Thymus (tissue), 11 donors: Measurements from ENCODE around the gene ANGPTL4. TPM values are rescaled to one million over a fixed set of nuclear protein-coding genes. Genes with fewer than 3 reads are reported as not detected.

Experiments used
- DNase-seq, 9 donors: peaks; one replicate each; pipeline ENCODE4 v3.0.0-alpha.2; 2013; ENCODE audit warnings: low spot score in 9 of 9, low read depth in 6 of 9, missing footprints in 1 of 9
- H3K27ac ChIP-seq, 2 donors: one replicate each; pipeline ENCODE4 v1.5.1; 2013; ENCODE audit warnings: control low read depth in 1 of 2, low read depth in 1 of 2, low read length in 1 of 2, mild to moderate bottlenecking in 1 of 2, moderate library complexity in 1 of 2
- H3K27me3 ChIP-seq, 2 donors: one replicate each; pipeline ENCODE4 v1.5.1; 2013; ENCODE audit warnings: low read length in 1 of 2; ENCODE audit not compliant: control insufficient read depth in 2 of 2, insufficient read depth in 1 of 2
- H3K36me3 ChIP-seq, 2 donors: one replicate each; pipeline ENCODE4 v1.5.1; 2013; ENCODE audit warnings: low read length in 1 of 2, mild to moderate bottlenecking in 1 of 2, moderate library complexity in 1 of 2; ENCODE audit not compliant: control insufficient read depth in 2 of 2, insufficient read depth in 2 of 2
- H3K4me1 ChIP-seq, 2 donors: one replicate each; pipeline ENCODE4 v1.5.1; 2013; ENCODE audit warnings: low read length in 2 of 2; ENCODE audit not compliant: control insufficient read depth in 2 of 2, insufficient read depth in 2 of 2
- H3K4me3 ChIP-seq, 2 donors: one replicate each; pipeline ENCODE4 v1.5.1; 2013; ENCODE audit warnings: low read length in 2 of 2, control low read depth in 1 of 2, mild to moderate bottlenecking in 1 of 2
- H3K9me3 ChIP-seq, 2 donors: one replicate each; pipeline ENCODE4 v1.5.1; 2013; ENCODE audit warnings: low read length in 1 of 2, mild to moderate bottlenecking in 1 of 2; ENCODE audit not compliant: control insufficient read depth in 2 of 2, insufficient read depth in 1 of 2
- WGBS: extraction: QIAGEN DNeasy Blood & Tissue Kit; methylation state at CpG from one replicate; pipeline ENCODE4 v1.1.7; 2013; 5-methylcytosine and 5-hydroxymethylcytosine counted together
- polyA plus RNA-seq: library from polyadenylated mRNA; stranded (reverse); fragments of 200-250 nt; gene quantifications from one replicate; pipeline ENCODE4 v1.2.3, GENCODE V29; 2013
- total RNA-seq: library from RNA; stranded (reverse); fragments of 120-200 nt; gene quantifications from one replicate; pipeline ENCODE4 v1.2.4, GENCODE V29; 2013
- donor health status: healthy.

Gene ANGPTL4
- total and polyA plus RNA-seq, 2 donors = 0.42 to 14.4 TPM

DNA sequence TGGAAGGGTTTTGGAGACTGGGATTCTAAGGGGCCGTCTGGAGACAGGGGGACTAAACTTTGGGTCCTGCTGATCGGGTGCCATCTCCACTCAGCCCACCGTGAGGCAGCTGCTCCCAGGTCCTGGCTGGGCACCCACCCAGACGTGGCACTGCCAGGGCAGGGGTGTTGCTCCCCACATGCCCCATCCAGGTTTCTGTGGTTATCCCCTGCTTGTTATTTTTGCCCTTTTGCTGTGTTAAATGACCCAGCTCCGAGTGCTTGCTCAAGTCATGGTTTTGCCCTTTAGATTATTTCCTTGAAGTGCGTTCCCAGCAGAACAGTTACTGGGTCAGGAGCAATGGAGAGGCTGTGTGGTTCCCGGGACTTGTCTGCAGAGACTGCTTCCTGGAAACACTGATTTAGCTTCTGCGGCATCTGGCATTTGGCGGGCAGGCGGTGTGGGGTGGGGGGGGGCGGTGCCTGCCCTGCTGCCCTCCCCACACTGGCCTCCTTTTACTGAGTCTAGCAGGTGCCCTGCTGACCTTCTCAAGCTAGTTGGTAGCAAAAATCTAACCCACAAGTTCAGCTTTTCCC lies 28.1 kb downstream of the ANGPTL4 start:
- WGBS = 78% methylated on average over 11 of the region's 11 CpGs
- no peak overlapping the region for H3K4me3 ChIP-seq
- no peaks in the 10 kb centered on the region for H3K27me3 ChIP-seq
- peaks cover 0 to 8% of the 10 kb centered on the region in 2 donors for H3K36me3 ChIP-seq
- H3K9me3 ChIP-seq = no peaks in the 10 kb centered on the region
- peaks cover 6 to 26% of the 10 kb centered on the region in 2 donors for H3K4me1 ChIP-seq
- DNase-seq = no peak
- no peak overlapping the region for H3K27ac ChIP-seq

GRCh38 chr19:8393192-8393870 lies 29.4 kb downstream of the ANGPTL4 start:
- Histone ChIP-seq H3K4me1 (peaks cover 6 to 28% of the 10 kb centered on the region in 2 donors), H3K27me3 (no peaks in the 10 kb centered on the region), H3K27ac (no peak overlapping the region), H3K9me3 (no peaks in the 10 kb centered on the region), H3K4me3 (no peak overlapping the region), H3K36me3 (peaks cover 0 to 16% of the 10 kb centered on the region in 2 donors)
- no peak for DNase-seq
- WGBS = 99% methylated on average over 8 of the region's 8 CpGs

GRCh38 chr19:8393871-8394250 lies 29.9 kb downstream of the ANGPTL4 start:
- H3K9me3 ChIP-seq = no peaks in the 10 kb centered on the region
- H3K4me1 ChIP-seq = peaks cover 6 to 28% of the 10 kb centered on the region in 2 donors
- H3K27me3 ChIP-seq = no peaks in the 10 kb centered on the region
- H3K4me3 ChIP-seq = no peak overlapping the region
- H3K27ac ChIP-seq = no peak overlapping the region
- DNase-seq = no peak
- WGBS = 97% methylated on average over 8 of the region's 8 CpGs
- peaks cover 0 to 20% of the 10 kb centered on the region in 2 donors for H3K36me3 ChIP-seq

- Histone ChIP-seq H3K27ac (no peak overlapping the region), H3K9me3 (no peaks in the 10 kb centered on the region), H3K4me1 (peaks cover 6 to 24% of the 10 kb centered on the region in 2 donors), H3K36me3 (peaks cover 13 to 32% of the 10 kb centered on the region in 2 donors), H3K4me3 (no peak overlapping the region), H3K27me3 (no peaks in the 10 kb centered on the region)
- DNase-seq = no peak
- 94% methylated on average over 14 of the region's 14 CpGs for WGBS
Measured at GRCh38 chr19:8395621-8396082, 31.7 kb downstream of the ANGPTL4 start.

- Histone ChIP-seq H3K36me3 (peaks cover 13 to 32% of the 10 kb centered on the region in 2 donors), H3K27me3 (no peaks in the 10 kb centered on the region), H3K9me3 (no peaks in the 10 kb centered on the region), H3K4me3 (no peak overlapping the region), H3K4me1 (peaks cover 6 to 19% of the 10 kb centered on the region in 2 donors), H3K27ac (no peak overlapping the region)
- DNase-seq = no peak
- 96% methylated on average over 7 of the region's 7 CpGs for WGBS
Measured at GRCh38 chr19:8396185-8396562, 32.2 kb downstream of the ANGPTL4 start.

DNA sequence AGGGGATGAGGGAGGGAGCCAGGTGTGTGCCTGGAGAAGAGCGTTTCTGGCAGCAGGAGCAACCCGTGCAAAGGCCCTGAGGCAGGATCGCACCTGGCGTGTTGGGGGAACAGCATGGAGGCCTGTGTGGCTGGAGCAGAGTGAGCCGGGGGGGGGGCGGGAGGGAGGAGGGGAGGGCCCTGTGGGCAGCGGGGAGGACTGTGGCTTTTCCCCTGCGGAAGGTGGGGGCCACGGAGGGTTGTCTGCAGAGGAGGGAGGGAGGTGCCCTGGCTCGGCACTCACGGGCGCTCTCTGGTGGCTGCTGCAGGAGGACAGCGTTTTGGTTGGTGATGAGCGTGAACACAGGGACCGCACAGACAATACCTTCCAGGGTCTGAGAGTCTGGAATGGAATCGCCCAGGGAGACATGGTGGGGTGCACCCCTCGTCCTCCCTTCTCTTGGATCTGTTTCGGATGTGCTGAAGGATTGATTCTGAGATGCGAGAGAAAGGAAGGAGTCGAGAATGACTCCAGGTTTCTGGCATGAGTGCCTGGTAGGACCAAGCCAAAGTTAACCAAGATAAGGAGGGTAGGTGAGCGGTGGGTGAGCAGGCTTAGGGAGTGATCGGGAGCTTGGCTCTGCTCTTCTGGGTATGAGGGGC lies 32.7 kb downstream of the ANGPTL4 start:
- peaks cover 6 to 14% of the 10 kb centered on the region in 2 donors for H3K4me1 ChIP-seq
- no peak overlapping the region for H3K4me3 ChIP-seq
- no peaks in the 10 kb centered on the region for H3K9me3 ChIP-seq
- no peaks in the 10 kb centered on the region for H3K27me3 ChIP-seq
- 73% methylated on average over 22 of the region's 22 CpGs for WGBS
- H3K27ac ChIP-seq = no peak overlapping the region
- peaks cover 14 to 34% of the 10 kb centered on the region in 2 donors for H3K36me3 ChIP-seq
- peak in 4 of 9 donors; percentile 26 to 64 (median 46) for DNase-seq

DNA sequence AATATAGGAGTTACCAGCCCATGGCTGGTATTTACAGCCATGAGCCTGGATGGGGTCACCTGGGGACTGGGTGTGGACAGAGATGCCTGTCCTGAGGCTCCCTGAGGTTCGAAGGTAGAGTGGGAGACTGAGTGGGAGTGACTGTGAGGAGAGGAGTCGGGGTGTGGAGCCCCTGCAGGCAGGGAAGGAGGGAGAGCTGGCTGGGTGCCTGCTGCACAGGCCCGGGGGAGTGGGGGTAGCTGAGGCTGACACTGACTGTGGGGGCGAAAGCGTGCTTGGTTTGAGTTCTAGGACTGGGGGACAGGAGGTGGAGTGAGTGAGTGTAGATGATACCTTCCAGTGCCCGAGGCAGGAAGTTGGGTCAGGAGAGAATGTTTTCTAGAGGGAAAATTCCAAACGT lies 33.3 kb downstream of the ANGPTL4 start:
- Histone ChIP-seq H3K4me1 (peaks cover 2 to 8% of the 10 kb centered on the region in 2 donors), H3K27me3 (no peaks in the 10 kb centered on the region), H3K4me3 (no peak overlapping the region), H3K36me3 (peaks cover 20 to 38% of the 10 kb centered on the region in 2 donors), H3K9me3 (no peaks in the 10 kb centered on the region), H3K27ac (no peak overlapping the region)
- no peak for DNase-seq
- WGBS = 92% methylated on average over 7 of the region's 7 CpGs

DNA sequence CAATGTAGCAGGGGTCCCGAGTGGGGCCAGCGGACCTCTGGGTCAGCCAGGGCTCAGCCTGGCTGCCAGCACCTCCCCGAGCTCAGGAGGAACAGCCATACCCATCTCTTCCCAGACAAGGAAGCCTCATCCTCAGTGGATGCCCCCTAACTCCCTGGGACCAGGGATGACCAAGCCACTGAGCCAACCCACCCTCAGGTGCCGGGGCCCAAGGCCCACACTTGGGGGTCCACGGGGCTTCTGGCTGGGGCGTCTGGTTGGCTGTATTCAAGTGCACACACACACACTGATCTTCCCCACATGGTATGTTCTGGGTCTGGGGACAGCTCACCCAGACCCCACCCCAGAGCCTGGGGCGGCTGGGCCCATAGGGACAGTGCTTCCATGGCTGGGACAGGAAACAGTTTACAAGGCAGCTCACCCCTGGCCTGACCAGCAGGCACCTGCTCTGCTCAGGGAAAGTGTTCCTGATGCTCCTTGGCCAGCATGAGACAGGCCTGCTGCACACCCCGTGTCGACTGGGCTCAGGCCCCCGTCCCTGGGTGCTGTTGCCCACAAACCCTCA lies 33.9 kb downstream of the ANGPTL4 start:
- no peak overlapping the region for H3K27ac ChIP-seq
- WGBS = 95% methylated on average over 10 of the region's 10 CpGs
- H3K4me1 ChIP-seq = peaks cover 0 to 8% of the 10 kb centered on the region in 2 donors
- DNase-seq = no peak
- H3K9me3 ChIP-seq = no peaks in the 10 kb centered on the region
- no peak overlapping the region for H3K4me3 ChIP-seq
- H3K27me3 ChIP-seq = no peaks in the 10 kb centered on the region
- peaks cover 25 to 42% of the 10 kb centered on the region in 2 donors for H3K36me3 ChIP-seq

GRCh38 chr19:8398311-8398771 lies 34.4 kb downstream of the ANGPTL4 start:
- no peak overlapping the region for H3K4me3 ChIP-seq
- peaks cover 0 to 8% of the 10 kb centered on the region in 2 donors for H3K4me1 ChIP-seq
- no peak for DNase-seq
- peaks cover 30 to 47% of the 10 kb centered on the region in 2 donors for H3K36me3 ChIP-seq
- no peak overlapping the region for H3K27ac ChIP-seq
- no peaks in the 10 kb centered on the region for H3K9me3 ChIP-seq
- 94% methylated on average over 9 of the region's 9 CpGs for WGBS
- no peaks in the 10 kb centered on the region for H3K27me3 ChIP-seq
